SIG-M5 treated with dmso at 0.1 percent for 504 hours (cell line): Measurements from ENCODE around the gene KRTAP4-12.
"Not testable (repeated sequence)": the region's sequence is repeated elsewhere in the genome, so short reads cannot be mapped to it uniquely, and the experiment has no call there.

Experiments used
- DNase-seq: peaks from one replicate; lab custom pipeline; 2025; ENCODE audit not compliant: unreplicated experiment; lab: John Stamatoyannopoulos, UW

Gene KRTAP4-12

GRCh38 chr17:41123991-41124371 lies at the start of gene KRTAP4-12:
Gene KRTAP4-12 (minus strand): TSS chr17:41124182. CDS start chr17:41124122, 60 bp downstream.
- DNase-seq: not testable (repeated sequence)

- no peak for DNase-seq
Measured at GRCh38 chr17:41171886-41172285, 47.9 kb upstream of the KRTAP4-12 start.

GRCh38 chr17:41168121-41168520 lies 44.1 kb upstream of the KRTAP4-12 start, which contains the start of gene KRTAP4-3:
Gene KRTAP4-3 (minus strand): TSS chr17:41168221. CDS start chr17:41168172, 49 bp downstream.
- no peak for DNase-seq

GRCh38 chr17:41167561-41167960 lies 43.6 kb upstream of the KRTAP4-12 start:
- DNase-seq: no peak

GRCh38 chr17:41163828-41164227 lies 39.8 kb upstream of the KRTAP4-12 start:
- no peak for DNase-seq

- DNase-seq: no peak
Measured at GRCh38 chr17:41160648-41161047, 36.7 kb upstream of the KRTAP4-12 start, which contains the start of gene KRTAP4-4. Gene KRTAP4-4 (minus strand): TSS chr17:41160748. CDS start chr17:41160691, 57 bp downstream.

- DNase-seq: not testable (repeated sequence)
Measured at GRCh38 chr17:41160190-41160589, 36.2 kb upstream of the KRTAP4-12 start.

GRCh38 chr17:41153856-41154255 lies 29.9 kb upstream of the KRTAP4-12 start:
- DNase-seq: no peak

- no peak for DNase-seq
Measured at GRCh38 chr17:41151525-41151924, 27.5 kb upstream of the KRTAP4-12 start.

GRCh38 chr17:41150026-41150425 lies 26.0 kb upstream of the KRTAP4-12 start:
- no peak for DNase-seq

GRCh38 chr17:41149652-41149985 lies 25.6 kb upstream of the KRTAP4-12 start, which contains the start of gene KRTAP4-5:
Gene KRTAP4-5 (minus strand): TSS chr17:41149825. CDS start chr17:41149767, 58 bp downstream.
- DNase-seq: no peak

- not testable (repeated sequence) for DNase-seq
Measured at GRCh38 chr17:41148971-41149651, 25.1 kb upstream of the KRTAP4-12 start.

GRCh38 chr17:41147531-41148204 lies 23.7 kb upstream of the KRTAP4-12 start:
- DNase-seq: no peak

GRCh38 chr17:41145261-41145660 lies 21.3 kb upstream of the KRTAP4-12 start:
- no peak for DNase-seq

- no peak for DNase-seq
Measured at GRCh38 chr17:41144846-41145245, 20.9 kb upstream of the KRTAP4-12 start.

GRCh38 chr17:41141361-41141760 lies 17.4 kb upstream of the KRTAP4-12 start:
- no peak for DNase-seq

- no peak for DNase-seq
Measured at GRCh38 chr17:41140360-41141131, 16.6 kb upstream of the KRTAP4-12 start, which contains the start of gene KRTAP4-6. Gene KRTAP4-6 (minus strand): TSS chr17:41140544. CDS start chr17:41140487, 57 bp downstream.

GRCh38 chr17:41139865-41140264 lies 15.9 kb upstream of the KRTAP4-12 start:
- not testable (repeated sequence) for DNase-seq

- no peak for DNase-seq
Measured at GRCh38 chr17:41133880-41134735, 10.1 kb upstream of the KRTAP4-12 start.

- DNase-seq: no peak
Measured at GRCh38 chr17:41131979-41132378, 8.0 kb upstream of the KRTAP4-12 start.
